Stromal cell of bone marrow (primary cell): ENCODE results near the gene TANC2.
A peak's percentile ranks its signal among the peaks of the same experiment; 100 is the strongest.
"Not testable (repeated sequence)": the region's sequence is repeated elsewhere in the genome, so short reads cannot be mapped to it uniquely, and the experiment has no call there.

Source experiments
- DNase-seq: peaks from one replicate; pipeline ENCODE4 v3.0.0-alpha.2; 2012; ENCODE audit warnings: low read depth

Gene TANC2

GRCh38 chr17:62964506-62964905, 1.5 kb upstream of the TANC2 start:
- DNase-seq: no peak

- DNase-seq: no peak
Measured at GRCh38 chr17:62965174-62965685, 805 bp upstream of the TANC2 start.

- DNase-seq: no peak
Measured at GRCh38 chr17:62966426-62967204, 580 bp downstream of the TANC2 start.

- DNase-seq: no peak
Measured at GRCh38 chr17:62967205-62967529, 1.1 kb downstream of the TANC2 start.

GRCh38 chr17:62968445-62968923, 2.4 kb downstream of the TANC2 start:
- peak; percentile 82 for DNase-seq

GRCh38 chr17:62970610-62971009, 4.6 kb downstream of the TANC2 start:
- DNase-seq: no peak

GRCh38 chr17:62971853-62972252, 5.8 kb downstream of the TANC2 start:
- DNase-seq: no peak

GRCh38 chr17:62974788-62975187, 8.8 kb downstream of the TANC2 start:
- DNase-seq: no peak

- DNase-seq: no peak
Measured at GRCh38 chr17:62975206-62975605, 9.2 kb downstream of the TANC2 start.

GRCh38 chr17:62976643-62977231, 10.7 kb downstream of the TANC2 start:
- not testable (repeated sequence) for DNase-seq

GRCh38 chr17:62980842-62981241, 14.8 kb downstream of the TANC2 start:
- no peak for DNase-seq

- DNase-seq: no peak
Measured at GRCh38 chr17:62981933-62982332, 15.9 kb downstream of the TANC2 start.

GRCh38 chr17:62984801-62985200, 18.8 kb downstream of the TANC2 start:
- DNase-seq: no peak

GRCh38 chr17:62986549-62986948, 20.5 kb downstream of the TANC2 start:
- no peak for DNase-seq

GRCh38 chr17:62987136-62987535, 21.1 kb downstream of the TANC2 start:
- no peak for DNase-seq

- no peak for DNase-seq
Measured at GRCh38 chr17:62989501-62989900, 23.5 kb downstream of the TANC2 start.

- DNase-seq: no peak
Measured at GRCh38 chr17:62994931-62995330, 28.9 kb downstream of the TANC2 start.

- DNase-seq: no peak
Measured at GRCh38 chr17:62995377-62995885, 29.4 kb downstream of the TANC2 start.

GRCh38 chr17:62996221-62996620, 30.2 kb downstream of the TANC2 start:
- no peak for DNase-seq

GRCh38 chr17:62998166-62998565, 32.1 kb downstream of the TANC2 start:
- no peak for DNase-seq

- DNase-seq: no peak
Measured at GRCh38 chr17:62998665-62999393, 32.8 kb downstream of the TANC2 start.

- DNase-seq: no peak
Measured at GRCh38 chr17:62999736-63000135, 33.7 kb downstream of the TANC2 start.
